ENCODE data around the gene TRIM37.
"Not testable (repeated sequence)": the region's sequence is repeated elsewhere in the genome, so short reads cannot be mapped to it uniquely, and the experiment has no call there.

Gene TRIM37

GRCh38 chr17:58995247-58995940, 111.3 kb downstream of the TRIM37 start:
- no peak for DNase-seq (ENCODE audit: low read depth in 2 of 3, low spot score in 2 of 3)

- no peak for DNase-seq (ENCODE audit: low read depth in 2 of 3, low spot score in 2 of 3)
These were observed 113.4 kb downstream of the TRIM37 start for GRCh38 chr17:58993311-58993710.

GRCh38 chr17:58991718-58992331, 114.9 kb downstream of the TRIM37 start:
- DNase-seq (ENCODE audit: low read depth in 2 of 3, low spot score in 2 of 3) = no peak

GRCh38 chr17:58989629-58990028, 117.1 kb downstream of the TRIM37 start:
- DNase-seq (ENCODE audit: low read depth in 2 of 3, low spot score in 2 of 3) = no peak

GRCh38 chr17:58985971-58986370, 120.7 kb downstream of the TRIM37 start:
- DNase-seq (ENCODE audit: low read depth in 2 of 3, low spot score in 2 of 3) = no peak

- no peak for DNase-seq (ENCODE audit: low read depth in 2 of 3, low spot score in 2 of 3)
These were observed 121.3 kb downstream of the TRIM37 start for GRCh38 chr17:58985367-58985766.

GRCh38 chr17:58982626-58983025, 124.1 kb downstream of the TRIM37 start:
- DNase-seq (ENCODE audit: low read depth in 2 of 3, low spot score in 2 of 3) = no peak

GRCh38 chr17:58980706-58981481, 125.8 kb downstream of the TRIM37 start:
- no peak for DNase-seq (ENCODE audit: low read depth in 2 of 3, low spot score in 2 of 3)

- no peak for DNase-seq (ENCODE audit: low read depth in 2 of 3, low spot score in 2 of 3)
These were observed 130.1 kb downstream of the TRIM37 start for GRCh38 chr17:58976541-58976940.

GRCh38 chr17:58974354-58974753, 132.3 kb downstream of the TRIM37 start:
- no peak for DNase-seq (ENCODE audit: low read depth in 2 of 3, low spot score in 2 of 3)

GRCh38 chr17:58970609-58971450, 135.8 kb downstream of the TRIM37 start:
- DNase-seq (ENCODE audit: low read depth in 2 of 3, low spot score in 2 of 3) = no peak

GRCh38 chr17:58969612-58970011, 137.1 kb downstream of the TRIM37 start:
- no peak for DNase-seq (ENCODE audit: low read depth in 2 of 3, low spot score in 2 of 3)

- DNase-seq (ENCODE audit: low read depth in 2 of 3, low spot score in 2 of 3) = no peak
These were observed 137.5 kb downstream of the TRIM37 start for GRCh38 chr17:58969156-58969555.

- DNase-seq (ENCODE audit: low read depth in 2 of 3, low spot score in 2 of 3) = no peak
These were observed 138.1 kb downstream of the TRIM37 start for GRCh38 chr17:58968426-58969061.

GRCh38 chr17:58966208-58966607, 140.5 kb downstream of the TRIM37 start:
- DNase-seq (ENCODE audit: low read depth in 2 of 3, low spot score in 2 of 3) = no peak

- no peak for DNase-seq (ENCODE audit: low read depth in 2 of 3, low spot score in 2 of 3)
These were observed 141.5 kb downstream of the TRIM37 start for GRCh38 chr17:58965221-58965620.

GRCh38 chr17:58960068-58960467, 146.6 kb downstream of the TRIM37 start:
- no peak for DNase-seq (ENCODE audit: low read depth in 2 of 3, low spot score in 2 of 3)

- DNase-seq (ENCODE audit: low read depth in 2 of 3, low spot score in 2 of 3) = not testable (repeated sequence)
These were observed 149.0 kb downstream of the TRIM37 start for GRCh38 chr17:58957725-58958073.

- DNase-seq (ENCODE audit: low read depth in 2 of 3, low spot score in 2 of 3) = no peak
These were observed 149.5 kb downstream of the TRIM37 start for GRCh38 chr17:58956997-58957724.

GRCh38 chr17:58954358-58954757, 152.3 kb downstream of the TRIM37 start:
- not testable (repeated sequence) for DNase-seq (ENCODE audit: low read depth in 2 of 3, low spot score in 2 of 3)
